ENCODE results near the gene ZBTB5.
"Not testable (repeated sequence)": the region's sequence is repeated elsewhere in the genome, so short reads cannot be mapped to it uniquely, and the experiment has no call there.

Gene ZBTB5

DNA sequence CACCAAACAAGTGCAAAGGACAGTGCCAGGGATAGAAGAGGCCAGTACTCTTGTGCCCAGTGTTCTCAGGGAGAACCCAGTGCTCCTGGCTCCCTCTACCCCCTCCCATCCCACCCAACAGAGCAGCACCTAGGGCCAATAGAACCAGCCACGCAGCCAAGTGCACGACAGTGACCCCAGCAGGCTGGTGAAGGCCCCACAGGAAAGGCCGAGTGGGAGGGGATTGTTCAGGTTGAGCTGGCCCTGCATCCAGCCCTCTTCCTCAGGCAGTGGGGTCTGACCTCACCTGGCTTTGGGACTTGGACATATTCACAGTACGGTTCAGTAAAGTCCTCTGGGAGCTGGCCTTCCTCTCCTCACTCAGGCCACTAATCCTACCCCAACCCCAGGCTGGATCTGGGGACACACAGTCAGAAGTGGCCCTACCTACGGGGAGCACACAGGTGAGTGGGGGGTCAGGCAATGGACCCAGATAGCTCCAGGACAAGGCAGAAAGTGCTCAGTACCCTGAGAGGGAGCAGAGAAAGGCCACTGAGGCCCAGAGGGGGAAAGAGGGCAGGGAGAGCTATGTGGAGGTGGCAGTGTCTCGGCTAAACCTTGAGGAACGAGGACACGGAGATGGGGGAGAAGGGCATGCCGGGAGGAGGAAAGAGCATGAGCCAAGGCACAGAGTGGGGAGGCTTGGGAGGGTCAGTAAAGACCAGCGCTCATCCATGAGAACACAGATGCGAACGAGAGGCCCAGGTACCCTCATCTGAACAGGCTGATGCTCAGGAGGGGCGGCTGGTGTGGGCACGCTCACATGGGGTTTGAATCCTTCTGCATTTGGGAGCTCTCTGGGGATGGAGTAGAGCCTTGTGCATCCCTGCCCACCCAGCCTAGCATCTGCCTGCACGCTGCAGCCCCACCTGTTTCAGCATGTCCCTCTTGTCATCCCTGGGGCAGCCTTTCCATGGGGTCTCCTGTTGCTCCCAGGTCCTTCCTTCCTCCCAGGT is 46.1 kb upstream of the ZBTB5 start:
- H3K4me1 ChIP-seq (ENCODE audit: insufficient read depth, low read length, poor library complexity, severe bottlenecking): no peaks in the 10 kb centered on the region
- no peaks in the 10 kb centered on the region for H3K9me2 ChIP-seq (replicated peaks; ENCODE audit: low read depth, low read length)
- no peak overlapping the region for H2AFZ ChIP-seq (ENCODE audit: low read length)
- H3K4me2 ChIP-seq (ENCODE audit: low read depth, low read length, poor library complexity, severe bottlenecking): no peak overlapping the region
- H4K20me1 ChIP-seq (ENCODE audit: insufficient read depth, low read length, poor library complexity, severe bottlenecking): no peaks in the 10 kb centered on the region
- H3K9me3 ChIP-seq (ENCODE audit: insufficient read depth, low read depth, low read length): no peaks in the 10 kb centered on the region
- H3F3A ChIP-seq (ENCODE audit: low read depth): no peaks in the 10 kb centered on the region
- no peaks in the 10 kb centered on the region for H3K27me3 ChIP-seq (ENCODE audit: insufficient read depth, low read length, poor library complexity, severe bottlenecking)
- H3K36me3 ChIP-seq (ENCODE audit: insufficient read depth, low read length): peaks cover under 1% of the 10 kb centered on the region; the same call in 1 of the 2 replicates
- H3K79me2 ChIP-seq (ENCODE audit: insufficient read depth, low read length): no peaks in the 10 kb centered on the region
- H3K4me3 ChIP-seq (ENCODE audit: low read length, poor library complexity, severe bottlenecking): no peak overlapping the region
- TF ChIP-seq EZH2phosphoT487 (IDR thresholded peaks at IDR 0.05; ENCODE audit: borderline replicate concordance): no peak
- TF ChIP-seq, protein P1, sequence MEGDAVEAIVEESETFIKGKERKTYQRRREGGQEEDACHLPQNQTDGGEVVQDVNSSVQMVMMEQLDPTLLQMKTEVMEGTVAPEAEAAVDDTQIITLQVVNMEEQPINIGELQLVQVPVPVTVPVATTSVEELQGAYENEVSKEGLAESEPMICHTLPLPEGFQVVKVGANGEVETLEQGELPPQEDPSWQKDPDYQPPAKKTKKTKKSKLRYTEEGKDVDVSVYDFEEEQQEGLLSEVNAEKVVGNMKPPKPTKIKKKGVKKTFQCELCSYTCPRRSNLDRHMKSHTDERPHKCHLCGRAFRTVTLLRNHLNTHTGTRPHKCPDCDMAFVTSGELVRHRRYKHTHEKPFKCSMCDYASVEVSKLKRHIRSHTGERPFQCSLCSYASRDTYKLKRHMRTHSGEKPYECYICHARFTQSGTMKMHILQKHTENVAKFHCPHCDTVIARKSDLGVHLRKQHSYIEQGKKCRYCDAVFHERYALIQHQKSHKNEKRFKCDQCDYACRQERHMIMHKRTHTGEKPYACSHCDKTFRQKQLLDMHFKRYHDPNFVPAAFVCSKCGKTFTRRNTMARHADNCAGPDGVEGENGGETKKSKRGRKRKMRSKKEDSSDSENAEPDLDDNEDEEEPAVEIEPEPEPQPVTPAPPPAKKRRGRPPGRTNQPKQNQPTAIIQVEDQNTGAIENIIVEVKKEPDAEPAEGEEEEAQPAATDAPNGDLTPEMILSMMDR (conservative IDR thresholded peaks at IDR 0.05; ENCODE audit: low read length): no peak; the same call in 1 of the 2 replicates
- H3K9ac ChIP-seq (ENCODE audit: low read depth, low read length, poor library complexity, severe bottlenecking): no peak overlapping the region

DNA sequence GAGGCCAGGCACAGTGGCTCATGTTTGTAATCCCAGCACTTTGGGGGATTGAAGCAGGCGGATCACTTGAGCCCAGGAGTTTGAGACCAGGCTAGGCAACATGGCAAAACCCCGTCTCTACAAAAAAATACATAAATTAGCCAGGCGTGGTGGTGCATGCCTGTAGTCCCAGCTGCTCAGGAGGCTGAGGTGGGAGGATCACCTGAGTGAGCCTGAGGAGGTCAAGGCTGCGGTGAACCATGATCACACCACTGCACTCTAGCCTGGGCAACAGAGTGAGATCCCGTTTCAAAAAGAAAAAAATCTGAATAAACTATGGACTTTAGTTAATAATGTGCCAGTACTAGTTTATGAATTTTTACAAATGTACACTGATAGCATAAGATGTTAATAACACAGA is 44.8 kb upstream of the ZBTB5 start:
- not testable (repeated sequence) for H3K36me3 ChIP-seq (ENCODE audit: insufficient read depth, low read length); H3K79me2 ChIP-seq (ENCODE audit: insufficient read depth, low read length); H3F3A ChIP-seq (ENCODE audit: low read depth); H3K4me3 ChIP-seq (ENCODE audit: low read length, poor library complexity, severe bottlenecking); H3K9me3 ChIP-seq (ENCODE audit: insufficient read depth, low read depth, low read length); H2AFZ ChIP-seq (ENCODE audit: low read length); H3K9ac ChIP-seq (ENCODE audit: low read depth, low read length, poor library complexity, severe bottlenecking); H4K20me1 ChIP-seq (ENCODE audit: insufficient read depth, low read length, poor library complexity, severe bottlenecking); H3K4me2 ChIP-seq (ENCODE audit: low read depth, low read length, poor library complexity, severe bottlenecking); H3K9me2 ChIP-seq (replicated peaks; ENCODE audit: low read depth, low read length); H3K27me3 ChIP-seq (ENCODE audit: insufficient read depth, low read length, poor library complexity, severe bottlenecking); H3K4me1 ChIP-seq (ENCODE audit: insufficient read depth, low read length, poor library complexity, severe bottlenecking)

DNA sequence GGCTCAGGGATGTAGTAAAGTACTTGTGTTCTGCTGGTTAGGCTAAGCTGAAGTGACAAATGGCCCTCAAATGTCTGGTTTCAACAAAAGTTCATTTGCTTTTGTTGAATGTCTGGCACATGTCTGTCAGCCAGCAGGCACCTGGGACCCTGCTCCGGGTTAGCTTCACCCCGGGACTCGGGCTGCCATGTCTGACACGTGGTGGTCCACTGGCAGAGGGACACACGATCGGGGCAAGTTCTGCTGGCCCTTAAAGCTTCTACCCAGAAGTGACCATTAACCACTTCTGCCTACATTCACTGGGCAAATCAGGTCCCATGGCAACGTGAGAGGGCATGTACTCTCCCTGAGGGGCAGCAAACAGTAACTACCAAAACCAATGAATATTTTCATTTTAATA is 44.3 kb upstream of the ZBTB5 start:
- Histone ChIP-seq H3K79me2 (ENCODE audit: insufficient read depth, low read length) (no peaks in the 10 kb centered on the region), H3K4me2 (ENCODE audit: low read depth, low read length, poor library complexity, severe bottlenecking) (no peak overlapping the region), H3K27me3 (ENCODE audit: insufficient read depth, low read length, poor library complexity, severe bottlenecking) (no peaks in the 10 kb centered on the region), H3K9me3 (ENCODE audit: insufficient read depth, low read depth, low read length) (no peaks in the 10 kb centered on the region), H3K4me1 (ENCODE audit: insufficient read depth, low read length, poor library complexity, severe bottlenecking) (no peaks in the 10 kb centered on the region), H3F3A (ENCODE audit: low read depth) (no peaks in the 10 kb centered on the region), H4K20me1 (ENCODE audit: insufficient read depth, low read length, poor library complexity, severe bottlenecking) (no peaks in the 10 kb centered on the region), H3K9ac (ENCODE audit: low read depth, low read length, poor library complexity, severe bottlenecking) (no peak overlapping the region), H3K36me3 (ENCODE audit: insufficient read depth, low read length) (peaks cover 10% of the 10 kb centered on the region; the same call in 1 of the 2 replicates), H3K4me3 (ENCODE audit: low read length, poor library complexity, severe bottlenecking) (no peak overlapping the region), H3K9me2 (replicated peaks; ENCODE audit: low read depth, low read length) (no peaks in the 10 kb centered on the region), H2AFZ (ENCODE audit: low read length) (no peak overlapping the region)
- TF ChIP-seq, protein P1 (conservative IDR thresholded peaks at IDR 0.05; ENCODE audit: low read length): no peak
- TF ChIP-seq EZH2phosphoT487 (IDR thresholded peaks at IDR 0.05; ENCODE audit: borderline replicate concordance): no peak
